IgD-negative memory B cell (primary cell): ENCODE measurements around the gene ACBD6. TPM values are rescaled to one million over a fixed set of nuclear protein-coding genes. Genes with fewer than 3 reads are reported as not detected.

ENCODE experiments used
- H3K27ac Mint-ChIP-seq, 3 donors: one replicate each; pipeline ENCODE4 v1.8.0; 2020 to 2022; ENCODE audit warnings: mild to moderate bottlenecking in 3 of 3, mixed read lengths in 3 of 3, moderate library complexity in 1 of 3
- H3K27me3 Mint-ChIP-seq: one replicate; pipeline ENCODE4 v1.8.0; 2021; ENCODE audit warnings: mixed read lengths
- H3K36me3 Mint-ChIP-seq: one replicate; pipeline ENCODE4 v1.8.0; 2020; ENCODE audit warnings: mild to moderate bottlenecking, mixed read lengths
- H3K4me1 Mint-ChIP-seq, 3 donors: one replicate each; pipeline ENCODE4 v1.8.0; 2020 to 2022; ENCODE audit warnings: mixed read lengths in 3 of 3, mild to moderate bottlenecking in 1 of 3
- H3K4me3 Mint-ChIP-seq, 4 donors: one replicate each; pipeline ENCODE4 v1.8.0; 2020 to 2022; ENCODE audit warnings: mild to moderate bottlenecking in 4 of 4, mixed read lengths in 4 of 4, moderate library complexity in 3 of 4
- H3K9me3 Mint-ChIP-seq, 3 donors: one replicate each; pipeline ENCODE4 v1.8.0; 2020 to 2021; ENCODE audit warnings: mixed read lengths in 3 of 3, mild to moderate bottlenecking in 1 of 3
- polyA plus RNA-seq: library from polyadenylated mRNA; unstranded; fragments of 300-500 nt; fragmentation: Illumina TruSeq; gene quantifications from one replicate; pipeline ENCODE4 v1.2.3, GENCODE V29; 2021

The ACBD6 gene
- polyA plus RNA-seq, 1 donor from 2014 or later: 41.5 TPM

DNA sequence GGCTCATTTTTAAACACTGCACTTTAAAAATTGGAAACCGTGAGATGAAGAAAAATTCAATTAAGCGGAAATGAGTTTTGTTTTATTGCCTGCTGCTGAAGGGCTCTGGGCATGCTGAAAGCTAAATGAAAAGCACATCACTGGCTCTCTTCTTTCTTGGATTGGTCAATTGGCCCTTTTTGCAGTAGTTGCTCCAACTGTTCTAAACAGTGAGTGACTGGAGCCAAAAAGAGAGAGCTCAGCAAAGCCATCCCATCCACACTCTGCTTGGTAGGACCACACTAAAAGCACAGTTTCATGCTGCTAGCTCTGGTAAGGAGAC is 224.2 kb downstream of the ACBD6 start:
- Mint-ChIP-seq H3K9me3 (peaks cover 0 to 2% (median 0%) of the 10 kb centered on the region in 3 donors), H3K4me1 (peaks cover 5 to 11% (median 9%) of the 10 kb centered on the region in 3 donors), H3K27ac (no peak overlapping the region), H3K4me3 (no peak overlapping the region), H3K27me3 (no peaks in the 10 kb centered on the region), H3K36me3 (peaks cover 19% of the 10 kb centered on the region)

GRCh38 chr1:180277476-180278193 is 224.7 kb downstream of the ACBD6 start:
- Mint-ChIP-seq H3K36me3 (peaks cover 18% of the 10 kb centered on the region), H3K27ac (no peak overlapping the region), H3K4me1 (peaks cover 5 to 11% (median 9%) of the 10 kb centered on the region in 3 donors), H3K27me3 (no peaks in the 10 kb centered on the region), H3K9me3 (peaks cover 0 to 2% (median 0%) of the 10 kb centered on the region in 3 donors), H3K4me3 (no peak overlapping the region)

DNA sequence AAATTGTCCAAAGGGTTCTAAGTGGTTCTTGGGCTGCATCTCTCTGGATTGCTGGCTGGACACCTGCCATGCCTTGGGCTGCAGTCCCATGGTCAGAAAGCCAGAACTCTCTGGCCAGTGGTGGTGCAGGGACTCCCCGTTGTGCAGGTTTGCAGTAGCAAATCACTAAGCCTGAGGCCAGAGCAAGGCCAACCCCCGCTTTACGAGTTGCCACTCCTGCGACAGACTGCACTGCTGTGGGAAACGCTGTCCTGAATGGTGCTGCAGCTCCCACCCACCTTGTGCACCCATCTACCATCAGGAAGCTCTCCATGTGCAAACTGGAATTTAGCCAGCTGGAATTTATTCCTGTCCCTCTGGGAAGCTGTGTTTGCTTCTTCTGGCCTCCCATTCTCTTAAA is 226.7 kb downstream of the ACBD6 start:
- Mint-ChIP-seq H3K4me3 (no peak overlapping the region), H3K27me3 (no peaks in the 10 kb centered on the region), H3K4me1 (peaks cover 5 to 8% (median 5%) of the 10 kb centered on the region in 3 donors), H3K9me3 (peaks cover 0 to 2% (median 0%) of the 10 kb centered on the region in 3 donors), H3K27ac (peak overlapping the region in 1 of 3 donors; percentile 31), H3K36me3 (peaks cover 15% of the 10 kb centered on the region)

GRCh38 chr1:180274221-180274620 is 228.2 kb downstream of the ACBD6 start:
- H3K4me3 Mint-ChIP-seq: no peak overlapping the region
- peaks cover 3 to 5% (median 4%) of the 10 kb centered on the region in 3 donors for H3K4me1 Mint-ChIP-seq
- no peak overlapping the region for H3K27ac Mint-ChIP-seq
- no peaks in the 10 kb centered on the region for H3K27me3 Mint-ChIP-seq
- no peaks in the 10 kb centered on the region for H3K9me3 Mint-ChIP-seq
- peaks cover 8% of the 10 kb centered on the region for H3K36me3 Mint-ChIP-seq

DNA sequence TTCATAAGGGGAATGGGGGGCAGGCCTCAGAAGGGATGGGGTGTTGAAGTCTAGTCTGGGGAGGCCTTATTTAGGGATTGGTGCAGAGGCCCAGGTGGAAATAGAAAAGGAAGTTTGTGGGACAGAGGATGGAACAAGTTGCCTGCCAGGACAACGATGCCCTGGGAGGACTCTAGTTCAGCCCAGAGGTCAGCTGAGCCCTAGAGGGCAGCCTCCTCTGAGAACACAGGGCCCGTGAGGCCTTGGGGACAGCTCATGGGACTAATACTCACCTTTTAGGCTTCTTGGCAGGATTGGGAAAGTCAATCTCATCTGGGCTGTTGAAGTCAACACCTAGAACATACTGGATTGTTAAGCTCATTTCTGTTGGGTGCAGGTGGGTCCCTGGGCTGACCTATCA is 229.3 kb downstream of the ACBD6 start:
- Mint-ChIP-seq H3K27ac (no peak overlapping the region), H3K9me3 (no peaks in the 10 kb centered on the region), H3K36me3 (peaks cover 5% of the 10 kb centered on the region), H3K27me3 (no peaks in the 10 kb centered on the region), H3K4me3 (no peak overlapping the region), H3K4me1 (peaks cover 0 to 3% (median 0%) of the 10 kb centered on the region in 3 donors)

DNA sequence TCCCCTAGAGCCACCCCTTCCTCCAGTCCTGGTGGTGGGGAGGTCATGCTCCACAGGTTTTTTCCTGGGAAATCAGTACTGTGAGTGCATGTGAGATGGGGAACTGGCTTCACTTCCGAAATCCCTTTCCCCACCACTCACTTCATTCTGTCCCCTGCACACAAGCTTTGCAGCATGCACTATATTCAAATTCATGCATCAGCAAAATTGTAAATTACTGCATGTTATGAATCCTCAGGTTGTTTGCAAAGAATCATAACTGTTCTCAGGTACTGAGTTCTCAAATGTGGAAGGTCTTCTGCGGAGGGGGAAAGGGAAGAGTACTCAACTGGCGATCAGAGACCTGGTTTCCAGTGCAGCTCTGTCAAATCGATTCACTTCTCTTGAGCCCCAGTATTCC is 230.0 kb downstream of the ACBD6 start:
- Mint-ChIP-seq H3K4me1 (peaks cover 0 to 3% (median 0%) of the 10 kb centered on the region in 3 donors), H3K4me3 (peak overlapping the region in 1 of 4 donors; percentile 3), H3K36me3 (peaks cover 4% of the 10 kb centered on the region), H3K9me3 (no peaks in the 10 kb centered on the region), H3K27ac (no peak overlapping the region), H3K27me3 (no peaks in the 10 kb centered on the region)

DNA sequence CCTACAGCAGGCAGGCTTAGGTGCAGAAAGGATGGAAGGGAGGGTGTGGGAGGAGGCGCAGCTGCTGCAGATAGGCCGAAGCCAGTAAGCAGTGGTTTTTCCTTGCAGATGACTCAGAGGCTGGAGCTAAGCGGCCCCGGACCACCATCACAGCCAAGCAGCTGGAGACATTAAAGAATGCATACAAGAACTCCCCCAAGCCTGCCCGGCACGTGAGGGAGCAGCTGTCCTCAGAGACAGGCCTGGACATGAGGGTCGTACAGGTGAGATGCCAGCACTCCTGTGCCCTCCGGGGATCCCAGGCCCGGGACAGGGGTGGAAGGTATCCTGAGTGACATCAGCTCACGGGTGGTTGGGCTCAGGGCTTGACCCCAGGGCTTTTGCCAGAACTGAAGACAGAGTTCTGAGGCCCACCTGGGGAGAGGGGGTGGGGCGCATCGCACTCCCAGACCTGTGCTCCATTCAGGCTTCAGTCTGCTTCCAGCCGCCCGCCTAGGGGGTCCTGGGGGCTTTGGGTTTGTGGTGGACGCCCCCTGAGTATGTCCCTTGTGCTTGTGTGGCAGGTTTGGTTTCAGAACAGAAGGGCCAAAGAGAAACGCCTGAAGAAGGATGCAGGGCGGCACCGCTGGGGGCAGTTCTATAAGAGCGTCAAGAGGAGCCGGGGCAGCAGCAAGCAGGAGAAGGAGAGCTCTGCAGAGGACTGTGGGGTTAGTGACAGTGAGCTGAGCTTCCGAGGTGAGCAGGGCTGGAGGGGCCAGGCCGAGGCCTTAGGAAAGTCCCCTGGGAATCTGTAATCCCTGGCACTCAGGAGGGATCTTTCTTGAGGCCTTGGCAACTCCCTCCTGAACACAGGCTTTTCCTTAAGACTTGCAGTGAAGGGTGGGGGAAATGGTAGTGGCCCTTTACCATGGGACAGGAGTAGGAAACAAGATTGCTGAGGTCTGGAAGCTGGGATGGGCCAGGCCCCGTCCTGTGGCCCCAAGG is 230.8 kb downstream of the ACBD6 start:
- no peaks in the 10 kb centered on the region for H3K9me3 Mint-ChIP-seq
- H3K27ac Mint-ChIP-seq: no peak overlapping the region
- H3K27me3 Mint-ChIP-seq: no peaks in the 10 kb centered on the region
- peaks cover 4% of the 10 kb centered on the region for H3K36me3 Mint-ChIP-seq
- H3K4me3 Mint-ChIP-seq: no peak overlapping the region
- peaks cover 0 to 3% (median 0%) of the 10 kb centered on the region in 3 donors for H3K4me1 Mint-ChIP-seq

- Mint-ChIP-seq H3K4me1 (peaks cover 0 to 3% (median 0%) of the 10 kb centered on the region in 3 donors), H3K9me3 (no peaks in the 10 kb centered on the region), H3K4me3 (no peak overlapping the region), H3K27ac (peak overlapping the region in 1 of 3 donors; percentile 6), H3K27me3 (no peaks in the 10 kb centered on the region), H3K36me3 (peaks cover 3% of the 10 kb centered on the region)
These were observed 231.7 kb downstream of the ACBD6 start for GRCh38 chr1:180270530-180271271.

- H3K4me1 Mint-ChIP-seq: peaks cover 0 to 3% (median 0%) of the 10 kb centered on the region in 3 donors
- H3K36me3 Mint-ChIP-seq: peaks cover 3% of the 10 kb centered on the region
- no peaks in the 10 kb centered on the region for H3K27me3 Mint-ChIP-seq
- H3K9me3 Mint-ChIP-seq: no peaks in the 10 kb centered on the region
- H3K27ac Mint-ChIP-seq: peak overlapping the region in 1 of 3 donors; percentile 57
- no peak overlapping the region for H3K4me3 Mint-ChIP-seq
These were observed 232.5 kb downstream of the ACBD6 start for GRCh38 chr1:180269645-180270529.

DNA sequence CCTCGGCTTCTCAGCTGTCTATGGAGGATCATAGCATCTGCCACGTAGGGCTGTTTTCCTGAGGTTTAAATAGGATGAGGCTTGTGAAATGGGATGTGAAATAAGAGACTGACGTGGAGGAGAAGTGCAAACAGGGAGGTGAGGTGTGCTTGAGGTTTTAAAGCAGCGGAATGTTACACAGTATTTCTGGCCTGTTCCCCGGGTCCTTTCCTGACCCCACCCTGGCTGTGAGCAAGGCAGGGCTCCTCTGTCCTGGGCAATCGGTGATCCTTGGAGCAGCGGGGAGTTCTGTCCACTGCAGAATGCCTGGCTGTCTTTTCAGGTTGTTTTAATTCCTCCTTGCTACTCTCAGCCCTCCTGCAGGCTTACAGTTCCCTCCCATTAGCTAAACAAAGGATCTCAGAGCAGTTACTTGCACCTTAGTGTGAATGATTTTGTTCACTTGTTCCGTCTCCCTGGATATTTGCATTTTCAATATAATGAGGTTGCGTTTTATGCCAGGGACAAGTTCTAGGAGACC is 233.8 kb downstream of the ACBD6 start:
- peak overlapping the region in 1 of 3 donors; percentile 30 for H3K27ac Mint-ChIP-seq
- H3K27me3 Mint-ChIP-seq: no peaks in the 10 kb centered on the region
- peaks cover 3% of the 10 kb centered on the region for H3K36me3 Mint-ChIP-seq
- peaks cover 0 to 3% (median 0%) of the 10 kb centered on the region in 3 donors for H3K4me1 Mint-ChIP-seq
- H3K9me3 Mint-ChIP-seq: no peaks in the 10 kb centered on the region
- no peak overlapping the region for H3K4me3 Mint-ChIP-seq

DNA sequence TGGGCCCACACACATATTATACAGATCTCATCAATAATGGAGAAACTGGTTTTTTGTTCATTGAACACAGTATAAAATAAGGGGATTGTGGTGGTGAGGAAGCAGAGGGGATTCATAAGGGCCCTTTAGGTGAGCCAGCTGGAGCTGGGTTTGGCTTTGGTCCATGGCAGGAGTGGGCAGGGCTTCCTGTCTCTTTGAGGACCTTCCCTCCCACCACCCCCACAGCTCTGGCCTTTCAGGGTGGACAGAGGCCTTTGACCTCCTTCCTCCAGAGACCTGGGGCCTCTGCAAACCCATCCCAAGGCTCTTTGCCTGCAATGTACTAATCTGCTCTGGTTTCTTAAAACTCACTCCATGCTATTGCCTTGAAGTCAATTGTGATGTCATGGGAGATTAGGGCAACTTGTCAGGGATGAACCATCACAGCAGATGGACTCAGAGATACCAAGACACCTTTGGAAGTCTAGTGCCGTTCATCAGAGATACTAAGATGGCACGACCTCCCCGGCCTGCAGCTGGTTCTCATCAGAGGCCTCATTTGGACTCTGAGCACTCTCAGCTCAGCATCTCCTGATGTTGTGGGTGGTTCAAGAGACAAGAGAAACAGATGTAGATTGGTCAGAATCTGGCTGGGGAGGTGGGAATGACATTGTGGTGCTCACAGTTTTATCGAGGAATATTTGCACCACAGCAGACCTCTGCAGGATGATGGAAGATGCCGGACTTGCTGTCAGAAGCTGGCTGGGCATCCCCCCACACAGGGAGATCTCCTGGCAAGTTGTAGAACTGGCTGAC is 234.4 kb downstream of the ACBD6 start:
- Mint-ChIP-seq H3K9me3 (no peaks in the 10 kb centered on the region), H3K4me3 (no peak overlapping the region), H3K36me3 (no peaks in the 10 kb centered on the region), H3K27ac (peak overlapping the region in 1 of 3 donors; percentile 30), H3K27me3 (no peaks in the 10 kb centered on the region), H3K4me1 (peaks cover 0 to 3% (median 0%) of the 10 kb centered on the region in 3 donors)

DNA sequence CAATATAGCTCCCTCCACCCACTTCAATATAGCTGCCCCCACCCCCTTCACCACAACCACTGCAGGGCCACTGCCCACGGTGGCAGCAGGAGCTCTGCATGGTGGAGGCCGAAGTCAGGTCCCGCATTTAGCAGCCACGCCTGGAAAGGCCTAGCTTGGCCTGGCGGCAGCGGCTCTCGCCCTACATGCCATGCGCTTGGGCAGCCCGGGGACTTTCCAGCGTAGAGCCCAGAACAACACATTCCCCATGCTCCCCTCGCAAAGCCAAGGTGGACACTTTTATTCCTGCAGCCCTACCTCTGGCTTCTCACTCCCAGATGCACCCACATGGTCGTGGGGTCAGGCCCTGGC is 235.2 kb downstream of the ACBD6 start:
- H3K9me3 Mint-ChIP-seq: no peaks in the 10 kb centered on the region
- no peak overlapping the region for H3K27ac Mint-ChIP-seq
- no peak overlapping the region for H3K4me3 Mint-ChIP-seq
- H3K36me3 Mint-ChIP-seq: no peaks in the 10 kb centered on the region
- no peaks in the 10 kb centered on the region for H3K27me3 Mint-ChIP-seq
- H3K4me1 Mint-ChIP-seq: peaks cover 0 to 3% (median 0%) of the 10 kb centered on the region in 3 donors
